ENCODE measurements around the gene MAMLD1. TPM values are rescaled to one million over a fixed set of nuclear protein-coding genes. Genes with fewer than 3 reads are reported as not detected.

MAMLD1 gene
- total RNA-seq, 1 experiment from 2014 or later, result 3.2 TPM

GRCh38 chrX:150416469-150416868 lies 53.4 kb downstream of the MAMLD1 start:
- POLR2A ChIA-PET (ENCODE audit: low non-redundant PET), result no interaction called here
- TF ChIP-seq CTCF (conservative IDR thresholded peaks at IDR 0.05; ENCODE audit: low read depth, low read length) (no peak), EZH2 (IDR thresholded peaks at IDR 0.05; ENCODE audit: borderline replicate concordance, low read depth, low read length, poor library complexity, severe bottlenecking) (no peak)
- no peak for DNase-seq (ENCODE audit: low spot score)
- Histone ChIP-seq H3K4me3 (ENCODE audit: low read depth, low read length, poor library complexity, severe bottlenecking) (no peak overlapping the region), H3K4me1 (ENCODE audit: insufficient read depth, low read length, poor library complexity, severe bottlenecking) (no peaks in the 10 kb centered on the region), H3K27me3 (replicated peaks; ENCODE audit: insufficient read depth, low read depth, low read length, poor library complexity) (no peaks in the 10 kb centered on the region), H3K27ac (ENCODE audit: low read depth, low read length, poor library complexity, severe bottlenecking) (no peak overlapping the region), H3K36me3 (ENCODE audit: insufficient read depth, low read length, poor library complexity, severe bottlenecking) (no peaks in the 10 kb centered on the region), H3K9me3 (ENCODE audit: low read depth, low read length, poor library complexity, severe bottlenecking) (no peaks in the 10 kb centered on the region)
- intact Hi-C loops (cut with micrococcal nuclease; ENCODE audit: unreplicated experiment), result no loop called here
- BruUV-seq (replicated peaks), result no TSS peak
- CTCF ChIA-PET, result no interaction called here

GRCh38 chrX:150421816-150422215 lies 58.7 kb downstream of the MAMLD1 start:
- Histone ChIP-seq H3K27ac (ENCODE audit: low read depth, low read length, poor library complexity, severe bottlenecking) (no peak overlapping the region), H3K4me3 (ENCODE audit: low read depth, low read length, poor library complexity, severe bottlenecking) (no peak overlapping the region), H3K36me3 (ENCODE audit: insufficient read depth, low read length, poor library complexity, severe bottlenecking) (no peaks in the 10 kb centered on the region), H3K9me3 (ENCODE audit: low read depth, low read length, poor library complexity, severe bottlenecking) (no peaks in the 10 kb centered on the region), H3K27me3 (replicated peaks; ENCODE audit: insufficient read depth, low read depth, low read length, poor library complexity) (no peaks in the 10 kb centered on the region), H3K4me1 (ENCODE audit: insufficient read depth, low read length, poor library complexity, severe bottlenecking) (no peaks in the 10 kb centered on the region)
- ChIA-PET CTCF (no interaction called here), POLR2A (ENCODE audit: low non-redundant PET) (no interaction called here)
- intact Hi-C loops (cut with micrococcal nuclease; ENCODE audit: unreplicated experiment), result no loop called here
- BruUV-seq (replicated peaks), result no TSS peak
- no peak for DNase-seq (ENCODE audit: low spot score)
- TF ChIP-seq CTCF (conservative IDR thresholded peaks at IDR 0.05; ENCODE audit: low read depth, low read length), result no peak
- no peak for TF ChIP-seq EZH2 (IDR thresholded peaks at IDR 0.05; ENCODE audit: borderline replicate concordance, low read depth, low read length, poor library complexity, severe bottlenecking)

DNA sequence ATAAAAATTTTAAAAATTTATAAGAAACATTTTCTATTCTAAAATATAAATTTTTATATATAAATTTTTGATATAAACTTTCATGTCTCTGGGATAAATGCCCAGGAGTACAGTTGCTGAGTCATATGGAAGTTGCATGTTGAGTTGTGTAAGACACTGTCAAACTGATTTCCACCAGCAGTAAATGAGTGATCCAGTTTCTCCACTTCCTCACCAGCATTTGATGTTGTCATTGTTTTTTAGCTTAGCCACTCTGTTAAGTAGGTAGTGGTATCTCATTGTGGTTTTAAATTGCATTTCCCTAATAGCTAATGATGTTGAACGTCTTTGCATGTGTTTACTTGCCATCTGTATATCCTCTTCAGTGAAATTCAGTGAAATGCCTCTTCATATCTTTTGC lies 66.5 kb downstream of the MAMLD1 start:
- Histone ChIP-seq H3K36me3 (ENCODE audit: insufficient read depth, low read length, poor library complexity, severe bottlenecking) (no peaks in the 10 kb centered on the region), H3K9me3 (ENCODE audit: low read depth, low read length, poor library complexity, severe bottlenecking) (no peaks in the 10 kb centered on the region), H3K27me3 (replicated peaks; ENCODE audit: insufficient read depth, low read depth, low read length, poor library complexity) (no peaks in the 10 kb centered on the region), H3K27ac (ENCODE audit: low read depth, low read length, poor library complexity, severe bottlenecking) (no peak overlapping the region), H3K4me1 (ENCODE audit: insufficient read depth, low read length, poor library complexity, severe bottlenecking) (no peaks in the 10 kb centered on the region), H3K4me3 (ENCODE audit: low read depth, low read length, poor library complexity, severe bottlenecking) (no peak overlapping the region)
- DNase-seq (ENCODE audit: low spot score), result no peak
- BruUV-seq (replicated peaks), result no TSS peak
- ChIA-PET POLR2A (ENCODE audit: low non-redundant PET) (no interaction called here), CTCF (no interaction called here)
- intact Hi-C loops (cut with micrococcal nuclease; ENCODE audit: unreplicated experiment), result no loop called here
- TF ChIP-seq EZH2 (IDR thresholded peaks at IDR 0.05; ENCODE audit: borderline replicate concordance, low read depth, low read length, poor library complexity, severe bottlenecking), result no peak
- TF ChIP-seq CTCF (conservative IDR thresholded peaks at IDR 0.05; ENCODE audit: low read depth, low read length), result no peak
